ENCODE measurements around the gene KIF11.
"Not testable (repeated sequence)": the region's sequence is repeated elsewhere in the genome, so short reads cannot be mapped to it uniquely, and the experiment has no call there.

KIF11 gene

DNA sequence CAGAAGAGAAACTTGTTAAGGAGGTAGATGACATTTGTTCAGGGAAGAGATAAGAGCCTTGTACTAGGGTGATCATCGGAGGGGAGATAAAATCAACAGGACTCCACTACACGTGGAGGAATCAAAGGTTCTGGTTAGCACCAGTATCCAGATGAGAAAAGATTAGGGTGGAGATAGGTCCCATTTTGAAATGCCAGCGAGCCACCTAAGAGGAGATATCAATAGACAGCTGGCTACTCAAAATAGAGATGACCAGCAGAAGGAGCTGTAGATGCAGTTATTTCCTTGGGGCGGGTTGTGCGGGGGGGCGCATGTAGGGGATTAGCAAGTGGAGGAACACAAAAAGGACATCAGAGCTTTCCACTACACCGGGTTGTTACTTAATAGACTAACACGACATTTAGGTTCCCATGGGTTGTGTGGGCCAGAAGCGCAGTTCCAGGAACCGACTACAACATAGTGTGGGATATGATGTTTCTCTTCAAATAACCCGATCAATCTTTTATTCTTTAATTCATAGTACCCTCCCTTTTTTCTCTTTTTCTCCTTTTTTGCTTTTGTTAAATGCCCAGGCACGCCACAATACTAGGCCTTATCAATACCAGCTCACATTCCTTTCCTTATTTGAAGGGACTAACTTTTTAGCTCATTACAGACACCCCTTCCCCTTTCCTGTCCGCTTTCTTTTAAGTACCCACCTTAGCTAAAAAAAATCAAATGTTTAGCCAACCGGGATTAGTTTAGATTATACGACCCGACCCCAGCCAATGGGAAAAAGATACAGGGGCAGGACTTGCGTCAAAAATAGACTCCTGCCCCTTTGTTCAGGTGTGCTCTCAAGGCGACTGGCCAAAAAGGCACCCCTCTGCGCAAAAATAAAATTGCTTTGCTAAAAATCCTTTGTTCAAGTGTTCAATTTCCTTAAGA lies 2.0 kb upstream of the KIF11 start:
- DNase-seq (ENCODE audit: low read depth): no peak

GRCh38 chr10:92591550-92592022 lies 1.3 kb upstream of the KIF11 start:
- DNase-seq (ENCODE audit: low read depth): peak; percentile 61

DNA sequence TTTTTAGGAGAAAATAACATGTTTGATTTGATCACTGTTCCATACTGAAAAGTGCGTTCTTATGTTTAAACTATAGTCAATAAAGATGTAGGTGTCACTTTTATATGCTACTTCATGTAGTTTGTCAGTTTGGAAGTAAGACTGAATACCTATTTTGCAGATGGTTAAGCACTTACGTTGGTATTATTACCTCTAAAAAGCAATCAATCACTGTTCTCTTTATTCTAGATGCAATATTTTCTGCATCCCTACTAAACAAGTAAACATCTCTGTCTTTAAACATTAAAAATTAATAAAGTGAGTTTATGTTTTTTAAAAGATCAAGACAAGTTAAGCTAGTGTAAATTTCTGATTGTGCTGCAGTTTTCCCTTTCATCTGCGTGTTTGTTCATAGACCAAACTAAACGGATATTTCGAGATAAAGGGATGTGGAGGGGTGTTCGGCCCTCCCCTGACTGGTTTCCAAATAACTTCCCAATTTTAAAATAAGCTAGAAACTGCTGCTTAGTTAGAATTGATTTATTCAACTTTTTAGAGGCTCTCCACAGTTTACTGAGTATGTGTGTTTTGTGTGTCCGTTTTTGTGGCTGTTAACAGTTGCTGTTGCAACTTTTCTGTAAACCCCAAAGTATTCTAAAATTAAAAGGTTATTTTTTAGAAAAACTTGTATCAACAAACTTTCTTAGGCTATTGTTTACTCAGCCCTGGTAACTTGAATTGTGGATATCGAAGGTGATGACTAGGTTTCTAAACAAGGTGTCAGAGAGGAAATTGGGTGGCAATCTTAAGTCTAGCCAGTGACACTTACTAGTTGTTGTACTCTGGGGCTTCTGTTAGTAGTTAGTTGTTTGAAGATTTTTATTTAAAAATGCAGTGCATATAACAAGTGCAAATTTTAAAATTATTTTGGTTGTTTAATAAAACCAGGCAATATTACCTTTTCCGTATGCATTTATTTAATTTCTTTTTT lies 974 bp downstream of the KIF11 start:
- DNase-seq (ENCODE audit: low read depth): no peak

GRCh38 chr10:92595505-92595904 lies 2.6 kb downstream of the KIF11 start:
- DNase-seq (ENCODE audit: low read depth): no peak

GRCh38 chr10:92598321-92598720 lies 5.4 kb downstream of the KIF11 start:
- no peak for DNase-seq (ENCODE audit: low read depth)

DNA sequence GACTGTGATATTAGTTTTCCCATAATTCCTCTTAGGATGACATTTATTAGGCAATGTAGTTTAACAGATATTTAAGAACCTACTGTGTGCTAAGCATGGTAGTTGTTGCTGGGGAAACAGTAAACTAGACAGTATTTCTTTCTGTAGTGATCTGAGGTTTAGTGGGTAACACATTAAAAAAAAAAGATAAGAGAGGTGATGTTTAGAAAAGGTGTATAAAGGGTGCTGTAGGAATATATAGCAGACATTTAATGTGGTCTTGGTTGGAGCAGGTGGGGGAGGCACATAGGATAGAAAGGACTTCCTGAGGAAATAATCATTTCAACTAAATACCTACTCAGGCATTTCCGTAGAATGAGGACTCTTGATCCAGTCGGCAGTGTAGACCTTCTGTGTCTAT lies 11.9 kb downstream of the KIF11 start:
- DNase-seq (ENCODE audit: low read depth): no peak

DNA sequence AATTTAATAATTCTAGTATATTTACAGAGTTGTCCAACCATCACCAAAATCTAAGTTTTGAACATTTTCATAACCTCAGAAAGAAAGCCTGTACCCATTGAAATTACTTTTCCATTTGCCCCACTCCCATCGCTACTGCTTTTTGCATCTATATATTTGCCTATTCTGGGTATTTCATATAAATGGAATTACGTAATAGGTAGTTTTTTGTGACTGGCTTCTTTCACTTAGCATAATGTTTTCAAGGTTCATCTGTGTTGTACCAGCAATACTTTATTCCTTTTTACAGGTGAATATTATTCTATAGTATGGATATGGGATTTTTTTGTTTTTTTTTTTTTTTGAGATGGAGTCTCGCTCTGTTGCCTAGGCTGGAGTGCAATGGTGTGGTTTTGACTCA lies 22.6 kb downstream of the KIF11 start:
- DNase-seq (ENCODE audit: low read depth): no peak

DNA sequence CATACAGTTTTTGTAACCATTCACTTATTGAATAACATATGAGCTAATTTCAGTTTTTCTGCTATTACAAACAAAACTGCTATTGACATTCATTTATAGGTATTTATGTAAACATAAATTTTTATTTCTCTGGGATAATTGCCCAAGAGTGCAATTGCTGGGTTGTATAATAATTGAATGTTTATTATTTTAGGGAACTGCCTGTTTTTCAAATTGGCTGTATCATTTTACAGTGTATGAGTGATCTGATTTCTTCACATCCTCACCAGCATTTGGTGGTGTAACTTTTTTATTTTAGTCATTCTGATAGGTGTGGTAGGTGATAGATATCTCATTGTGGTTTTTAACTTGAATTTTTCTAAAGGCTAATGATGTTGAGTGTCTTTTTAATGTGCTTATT lies 26.4 kb downstream of the KIF11 start:
- DNase-seq (ENCODE audit: low read depth): no peak

DNA sequence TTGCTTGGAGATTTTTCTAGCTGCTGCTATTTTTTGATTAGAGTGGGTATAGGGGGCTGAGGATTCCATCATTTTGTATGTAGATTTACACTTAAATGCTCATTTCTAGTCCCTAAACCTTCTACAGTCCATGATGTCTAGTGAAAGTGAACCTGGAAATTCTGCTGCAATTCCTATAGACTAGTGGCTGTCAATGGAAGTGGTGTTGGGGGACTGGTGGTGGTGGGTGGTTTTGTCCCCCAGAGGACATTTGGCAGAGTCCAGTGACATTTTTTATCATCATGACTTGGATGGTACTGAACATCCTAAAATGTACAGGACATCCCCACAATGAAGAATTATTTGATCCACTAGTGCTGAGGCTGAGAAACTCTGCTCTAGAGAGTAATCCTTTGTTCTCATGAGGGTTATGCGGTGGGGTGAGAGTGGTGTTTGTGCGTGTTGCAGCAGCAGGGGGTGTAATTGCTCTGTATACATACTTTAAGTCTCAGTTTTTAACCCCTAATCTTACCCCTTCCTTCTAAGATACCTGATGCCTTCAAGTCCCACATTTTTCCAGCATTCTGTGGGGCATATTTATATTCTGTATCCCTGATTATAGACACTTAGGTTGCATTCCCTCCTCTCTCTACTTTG lies 35.0 kb downstream of the KIF11 start:
- no peak for DNase-seq (ENCODE audit: low read depth)

DNA sequence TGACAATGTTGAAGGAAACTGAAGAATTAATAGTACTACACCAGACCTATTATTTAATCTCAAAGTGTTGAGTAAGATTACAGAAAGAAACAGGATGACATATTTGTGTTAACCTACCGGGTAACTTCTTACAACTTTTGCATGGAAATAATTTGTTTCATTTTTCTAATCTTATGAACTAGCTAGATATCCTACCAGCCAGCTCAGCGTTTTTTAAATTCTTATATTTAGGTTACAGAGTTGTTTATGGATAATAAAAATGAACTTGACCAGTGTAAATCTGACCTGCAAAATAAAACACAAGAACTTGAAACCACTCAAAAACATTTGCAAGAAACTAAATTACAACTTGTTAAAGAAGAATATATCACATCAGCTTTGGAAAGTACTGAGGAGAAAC lies 37.0 kb downstream of the KIF11 start:
- DNase-seq (ENCODE audit: low read depth): no peak

GRCh38 chr10:92638037-92638436 lies 45.1 kb downstream of the KIF11 start:
- DNase-seq (ENCODE audit: low read depth): no peak

GRCh38 chr10:92640107-92640506 lies 47.2 kb downstream of the KIF11 start:
- peak; percentile 24 for DNase-seq (ENCODE audit: low read depth)

DNA sequence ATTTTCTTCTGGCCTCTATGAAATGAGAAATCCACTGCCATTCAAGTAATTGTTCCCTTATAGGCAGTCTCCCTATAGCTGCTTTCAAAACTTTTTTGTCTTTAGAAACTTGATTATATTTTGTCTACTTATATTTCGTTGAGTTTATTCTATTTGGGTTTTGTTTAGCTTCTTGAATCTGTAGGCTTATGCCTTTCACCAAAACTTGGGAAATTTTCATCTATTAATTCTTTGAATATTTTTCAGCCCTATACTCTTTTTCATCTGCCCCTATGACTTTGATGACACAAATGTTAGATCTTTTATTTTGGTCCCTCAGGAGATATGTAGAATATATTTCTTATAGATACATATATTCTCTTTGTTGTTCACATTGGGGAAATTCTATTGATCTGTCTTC lies 48.6 kb downstream of the KIF11 start:
- DNase-seq (ENCODE audit: low read depth): no peak

DNA sequence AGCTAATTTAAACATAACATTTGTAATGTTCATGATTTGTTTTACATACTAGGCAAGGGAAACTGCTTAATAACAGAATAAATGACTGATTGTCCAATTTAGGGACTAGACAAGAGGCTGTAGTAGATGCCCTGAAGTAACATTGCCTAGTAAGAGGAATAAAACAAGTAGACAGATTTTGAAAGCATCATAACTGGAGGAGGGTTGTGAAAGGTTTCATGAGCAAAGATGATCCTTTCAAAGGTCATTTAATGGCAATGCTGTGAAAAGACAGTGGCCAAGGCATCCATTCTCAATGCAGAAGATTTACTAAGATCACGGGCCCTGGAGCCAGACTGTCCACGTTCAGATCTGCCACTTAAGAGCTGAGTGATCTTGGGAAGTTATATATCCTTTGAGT lies 52.0 kb downstream of the KIF11 start:
- DNase-seq (ENCODE audit: low read depth): no peak

GRCh38 chr10:92650864-92651263 lies 57.9 kb downstream of the KIF11 start:
- DNase-seq (ENCODE audit: low read depth): not testable (repeated sequence)

DNA sequence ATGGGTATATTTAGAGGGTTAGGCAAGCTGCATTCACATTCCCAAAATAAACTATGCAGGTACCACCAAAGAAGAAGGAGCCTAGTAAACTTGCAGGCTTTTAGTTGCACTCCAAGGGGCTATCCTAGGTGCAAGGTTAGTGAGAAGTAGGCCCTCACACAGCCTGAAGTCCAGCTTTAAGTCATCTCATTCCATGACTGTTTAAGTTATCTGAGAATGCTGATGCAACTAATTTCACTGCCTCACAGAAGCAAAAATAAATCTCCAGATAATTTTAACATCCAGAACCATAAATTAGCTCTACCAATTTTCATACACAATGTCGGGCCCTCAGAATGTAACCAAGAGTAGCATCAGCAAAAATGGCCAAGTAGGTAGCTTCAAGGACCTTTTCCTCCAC lies 62.5 kb downstream of the KIF11 start:
- no peak for DNase-seq (ENCODE audit: low read depth)

- no peak for DNase-seq (ENCODE audit: low read depth)
Measured at GRCh38 chr10:92656266-92656961, 63.5 kb downstream of the KIF11 start.

- DNase-seq (ENCODE audit: low read depth): no peak
Measured at GRCh38 chr10:92657024-92657423, 64.1 kb downstream of the KIF11 start.

- no peak for DNase-seq (ENCODE audit: low read depth)
Measured at GRCh38 chr10:92662848-92663247, 69.9 kb downstream of the KIF11 start.

DNA sequence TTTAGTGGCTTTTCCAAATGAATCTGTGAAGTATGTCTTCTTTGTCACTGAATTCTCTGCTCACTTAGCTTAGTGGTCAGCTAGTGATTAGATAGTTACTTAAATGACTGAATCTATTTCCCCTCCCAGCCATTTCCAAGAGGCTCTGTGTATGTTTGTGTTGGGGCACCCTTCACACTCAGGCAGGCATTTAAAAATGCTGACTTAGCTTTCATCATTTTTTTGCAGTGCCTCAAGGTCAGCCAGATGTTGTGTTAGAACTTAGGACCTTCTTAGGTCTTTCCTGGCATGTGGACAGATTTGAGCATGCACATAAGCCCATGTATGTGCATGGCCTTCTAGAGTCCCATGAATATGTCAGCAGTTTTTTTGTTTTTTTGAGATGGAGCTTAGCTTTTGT lies 71.4 kb downstream of the KIF11 start:
- DNase-seq (ENCODE audit: low read depth): no peak

DNA sequence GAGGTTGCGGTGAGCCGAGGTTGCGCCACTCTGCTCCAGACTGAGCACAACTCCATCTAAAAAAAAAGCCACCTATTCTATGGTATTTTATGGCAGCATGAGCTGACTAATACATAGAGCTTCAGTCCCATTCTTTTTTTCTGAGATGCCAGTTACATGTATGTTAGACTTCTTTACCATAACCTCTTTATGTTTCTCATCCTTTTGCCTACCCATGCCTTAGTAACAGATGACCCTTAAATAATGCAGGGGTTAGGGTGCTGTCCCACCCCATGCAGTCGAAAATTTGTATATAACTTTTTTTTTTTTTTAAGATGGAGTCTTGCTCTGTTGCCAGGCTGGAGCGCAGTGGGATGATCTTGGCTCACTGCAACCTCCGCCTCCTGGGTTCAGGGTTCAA lies 74.1 kb downstream of the KIF11 start:
- no peak for DNase-seq (ENCODE audit: low read depth)

DNA sequence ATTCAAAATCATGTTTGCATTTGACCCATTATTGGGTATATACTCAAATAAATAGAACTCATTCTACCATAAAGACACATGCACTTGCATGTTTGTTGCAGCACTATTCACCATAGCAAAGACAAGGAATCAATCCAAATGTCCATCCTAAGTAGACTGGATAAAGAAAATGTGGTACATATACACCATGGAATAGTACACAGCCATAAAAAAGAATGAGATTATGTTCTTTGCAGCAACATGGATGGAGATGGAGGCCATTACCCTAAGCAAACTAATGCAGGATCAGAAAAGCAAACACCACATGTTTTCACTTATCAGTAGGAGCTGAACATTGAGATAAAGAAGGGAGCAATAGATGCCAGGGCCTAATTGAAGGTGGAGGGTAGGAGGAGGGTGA lies 84.8 kb downstream of the KIF11 start:
- DNase-seq (ENCODE audit: low read depth): no peak
